ENCODE results near the gene CNGA3. TPM values are rescaled to one million over a fixed set of nuclear protein-coding genes. Genes with fewer than 3 reads are reported as not detected.
"Not testable (repeated sequence)": the region's sequence is repeated elsewhere in the genome, so short reads cannot be mapped to it uniquely, and the experiment has no call there.

The CNGA3 gene
- total and polyA plus RNA-seq, 10 of the 15 experiments (the other 5 are each of a cell fraction or from before 2014, with no cell fraction given): not detected

DNA sequence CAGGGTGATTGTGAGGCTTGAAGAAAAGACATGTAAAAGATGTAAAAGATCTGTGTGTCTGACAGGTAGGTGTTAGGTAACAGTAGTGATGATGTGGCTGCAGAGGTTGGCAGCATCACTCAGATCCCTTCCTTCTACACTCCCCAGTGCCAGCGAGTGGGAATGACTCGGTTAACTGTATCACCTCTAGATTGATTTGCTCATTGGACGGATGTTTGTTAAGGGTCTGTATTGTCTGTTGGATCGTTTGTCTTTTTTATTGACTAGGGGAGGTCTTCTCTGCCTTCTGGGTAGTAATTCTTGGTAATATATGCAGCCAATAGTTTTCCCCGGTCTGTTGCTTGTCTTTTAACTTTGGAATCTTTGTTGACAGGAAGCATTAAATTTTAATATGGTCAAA lies 44.8 kb upstream of the CNGA3 start (continued):
- TF ChIP-seq, protein P1, sequence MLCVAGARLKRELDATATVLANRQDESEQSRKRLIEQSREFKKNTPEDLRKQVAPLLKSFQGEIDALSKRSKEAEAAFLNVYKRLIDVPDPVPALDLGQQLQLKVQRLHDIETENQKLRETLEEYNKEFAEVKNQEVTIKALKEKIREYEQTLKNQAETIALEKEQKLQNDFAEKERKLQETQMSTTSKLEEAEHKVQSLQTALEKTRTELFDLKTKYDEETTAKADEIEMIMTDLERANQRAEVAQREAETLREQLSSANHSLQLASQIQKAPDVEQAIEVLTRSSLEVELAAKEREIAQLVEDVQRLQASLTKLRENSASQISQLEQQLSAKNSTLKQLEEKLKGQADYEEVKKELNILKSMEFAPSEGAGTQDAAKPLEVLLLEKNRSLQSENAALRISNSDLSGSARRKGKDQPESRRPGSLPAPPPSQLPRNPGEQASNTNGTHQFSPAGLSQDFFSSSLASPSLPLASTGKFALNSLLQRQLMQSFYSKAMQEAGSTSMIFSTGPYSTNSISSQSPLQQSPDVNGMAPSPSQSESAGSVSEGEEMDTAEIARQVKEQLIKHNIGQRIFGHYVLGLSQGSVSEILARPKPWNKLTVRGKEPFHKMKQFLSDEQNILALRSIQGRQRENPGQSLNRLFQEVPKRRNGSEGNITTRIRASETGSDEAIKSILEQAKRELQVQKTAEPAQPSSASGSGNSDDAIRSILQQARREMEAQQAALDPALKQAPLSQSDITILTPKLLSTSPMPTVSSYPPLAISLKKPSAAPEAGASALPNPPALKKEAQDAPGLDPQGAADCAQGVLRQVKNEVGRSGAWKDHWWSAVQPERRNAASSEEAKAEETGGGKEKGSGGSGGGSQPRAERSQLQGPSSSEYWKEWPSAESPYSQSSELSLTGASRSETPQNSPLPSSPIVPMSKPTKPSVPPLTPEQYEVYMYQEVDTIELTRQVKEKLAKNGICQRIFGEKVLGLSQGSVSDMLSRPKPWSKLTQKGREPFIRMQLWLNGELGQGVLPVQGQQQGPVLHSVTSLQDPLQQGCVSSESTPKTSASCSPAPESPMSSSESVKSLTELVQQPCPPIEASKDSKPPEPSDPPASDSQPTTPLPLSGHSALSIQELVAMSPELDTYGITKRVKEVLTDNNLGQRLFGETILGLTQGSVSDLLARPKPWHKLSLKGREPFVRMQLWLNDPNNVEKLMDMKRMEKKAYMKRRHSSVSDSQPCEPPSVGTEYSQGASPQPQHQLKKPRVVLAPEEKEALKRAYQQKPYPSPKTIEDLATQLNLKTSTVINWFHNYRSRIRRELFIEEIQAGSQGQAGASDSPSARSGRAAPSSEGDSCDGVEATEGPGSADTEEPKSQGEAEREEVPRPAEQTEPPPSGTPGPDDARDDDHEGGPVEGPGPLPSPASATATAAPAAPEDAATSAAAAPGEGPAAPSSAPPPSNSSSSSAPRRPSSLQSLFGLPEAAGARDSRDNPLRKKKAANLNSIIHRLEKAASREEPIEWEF (IDR thresholded peaks at IDR 0.05; ENCODE audit: insufficient replicate concordance, low read depth, low read length): no peak
- no peak for TF ChIP-seq NRF1 (conservative IDR thresholded peaks at IDR 0.05; ENCODE audit: low read depth, low read length)

DNA sequence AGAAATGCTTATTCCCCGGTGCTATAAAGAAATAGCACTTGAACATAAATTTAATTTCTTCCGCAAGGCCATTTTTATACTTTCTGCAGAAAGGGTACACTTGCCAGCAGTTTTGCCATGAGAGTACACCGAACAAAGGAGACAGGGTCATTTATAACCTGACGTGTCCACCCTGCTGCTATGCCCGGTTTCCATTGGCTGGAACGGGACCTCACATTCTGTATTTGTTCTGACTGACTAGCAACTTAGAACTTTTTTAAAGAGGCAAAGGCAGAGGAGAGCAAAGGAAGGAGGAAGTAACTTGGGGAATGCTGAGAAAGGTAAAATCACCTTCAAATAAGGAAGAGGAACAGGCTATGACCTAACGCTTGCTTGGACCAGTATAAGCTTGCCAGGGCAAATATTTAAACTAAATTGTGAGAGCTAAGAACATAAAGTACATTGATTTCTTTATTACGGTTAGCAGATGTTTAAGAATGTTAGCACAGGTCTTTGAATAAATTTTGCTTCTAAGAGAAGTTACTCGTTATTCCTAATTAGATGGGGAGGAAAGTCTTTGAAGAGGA lies 39.0 kb upstream of the CNGA3 start:
- FAIRE-seq; RAD21 ChIA-PET (ENCODE audit: unreplicated experiment); H3K79me2 ChIP-seq (ENCODE audit: control insufficient read depth, insufficient read depth, low read length); H2AFZ ChIP-seq (ENCODE audit: control insufficient read depth, low read depth, low read length); H3K9me3 ChIP-seq (replicated peaks; ENCODE audit: control insufficient read depth, insufficient read depth, low read length); H3K9ac ChIP-seq (ENCODE audit: control insufficient read depth, insufficient read depth, low read length); H3K36me3 ChIP-seq (ENCODE audit: control insufficient read depth in 2 of 2, insufficient read depth in 2 of 2, low read length in 1 of 2); H3K4me2 ChIP-seq (ENCODE audit: control insufficient read depth, insufficient read depth); intact Hi-C loops (cut with micrococcal nuclease; ENCODE audit: unreplicated experiment); H3K4me3 ChIP-seq; DNase-seq (ENCODE audit: low read depth, low spot score); H4K20me1 ChIP-seq (ENCODE audit: control insufficient read depth, insufficient read depth); BruUV-seq (replicated peaks); POLR2A ChIA-PET; ATAC-seq; H3K27ac ChIP-seq (ENCODE audit: control insufficient read depth, insufficient read depth); H3K4me1 ChIP-seq (ENCODE audit: control insufficient read depth, insufficient read depth, low read length); H3K27me3 ChIP-seq (replicated peaks in 1 of 2; ENCODE audit: control insufficient read depth in 2 of 2, insufficient read depth in 2 of 2, low read length in 1 of 2); in situ Hi-C loops (cut with MboI): not testable (repeated sequence)
- ChIA-PET CTCF (interaction anchor here (1.0 to 1.1 kb wide), 3 partner anchors 10 to 566 kb away, joined by 3 read pairs; no protein-coding TSS in a partner anchor), SMC1A (ENCODE audit: uncharacterized antibody, unreplicated experiment) (interaction anchor here (0.8 to 1.3 kb wide), 2 partner anchors 17 to 38 kb away, joined by 3 read pairs; no protein-coding TSS in a partner anchor)
- 40% methylated on average over 9 of the region's 9 CpGs for WGBS (ENCODE audit: insufficient coverage, insufficient replicate concordance, low lambda C conversion rate, missing lambda C conversion rate)
